Body of pancreas (tissue), 4 donors: Measurements from ENCODE around the gene PDK3. TPM values are rescaled to one million over a fixed set of nuclear protein-coding genes. Genes with fewer than 3 reads are reported as not detected.

Experiments used
- ATAC-seq: fragments of 150-250 bp; one replicate; pipeline ENCODE4 v1.9.1; 2016
- DNase-seq, 4 donors: peaks; one replicate each; pipeline ENCODE4 v3.0.0-alpha.2; 2019
- H3K27ac ChIP-seq, 4 donors: fragments of 200-600 bp; sonication (generic); 1 replicate in 3 of 4; 2 replicates in 1 of 4; pipeline versions ENCODE4 v1.5.1 to v1.6.1; 2016 to 2019; ENCODE audit warnings: mild to moderate bottlenecking in 1 of 4, mixed read lengths in 1 of 4, moderate library complexity in 1 of 4
- H3K27me3 ChIP-seq, 2 donors: fragments of 200-600 bp; sonication (generic); one replicate each; pipeline ENCODE4 v1.6.0; 2016; ENCODE audit warnings: mild to moderate bottlenecking in 1 of 2
- H3K36me3 ChIP-seq, 2 donors: fragments of 200-600 bp; sonication (generic); replicated peaks in 1 of 2; 2 replicates each; pipeline ENCODE4 v1.5.1; 2016; ENCODE audit warnings: low read depth in 2 of 2; ENCODE audit not compliant: insufficient read depth in 1 of 2
- H3K4me1 ChIP-seq: fragments of 200-600 bp; sonication (generic); one replicate; pipeline ENCODE4 v1.6.0; 2016
- H3K4me3 ChIP-seq, 2 donors: fragments of 200-600 bp; sonication (generic); 1 replicate in 1 of 2; 2 replicates in 1 of 2; pipeline ENCODE4 v1.5.1; 2016 to 2019
- H3K9me3 ChIP-seq, 3 donors: fragments of 200-600 bp; sonication (generic); 1 replicate in 2 of 3; 2 replicates in 1 of 3; pipeline ENCODE4 v1.5.1; 2016
- POLR2A ChIP-seq, 3 donors: fragments of 450-650 bp; IDR thresholded peaks; one replicate each; pipeline ENCODE4 v1.6.1; 2016; ENCODE audit warnings: antibody characterized with exemption in 3 of 3, mild to moderate bottlenecking in 2 of 3
- WGBS, 2 donors: methylation state at CpG; one replicate each; pipeline ENCODE4 v1.1.5; 2017; 5-methylcytosine and 5-hydroxymethylcytosine counted together
- intact Hi-C: fragments of 100-400 bp; cut with DNase I; formaldehyde crosslinking; loops from one replicate; pipeline ENCODE4 v1.15.1; 2023
- total RNA-seq, 2 donors: library from RNA; depleted of rRNA; stranded (reverse); fragments of >200 nt; gene quantifications; one replicate each; pipeline ENCODE4 v1.1.0, GENCODE V29; 2016
- TF ChIP-seq, protein P1 (sequence below), 7 experiments: fragments of 450-650 bp in 4 of 7; fragments of 200-600 bp in 3 of 7; sonication (generic) in 3 of 7; IDR thresholded peaks; one replicate each; pipeline ENCODE4 v1.5.1; 2016 to 2019; ENCODE audit warnings: antibody characterized with exemption in 7 of 7

Gene PDK3
- total RNA-seq, 2 donors from 2014 or later = 11.5 to 20.2 TPM

DNA sequence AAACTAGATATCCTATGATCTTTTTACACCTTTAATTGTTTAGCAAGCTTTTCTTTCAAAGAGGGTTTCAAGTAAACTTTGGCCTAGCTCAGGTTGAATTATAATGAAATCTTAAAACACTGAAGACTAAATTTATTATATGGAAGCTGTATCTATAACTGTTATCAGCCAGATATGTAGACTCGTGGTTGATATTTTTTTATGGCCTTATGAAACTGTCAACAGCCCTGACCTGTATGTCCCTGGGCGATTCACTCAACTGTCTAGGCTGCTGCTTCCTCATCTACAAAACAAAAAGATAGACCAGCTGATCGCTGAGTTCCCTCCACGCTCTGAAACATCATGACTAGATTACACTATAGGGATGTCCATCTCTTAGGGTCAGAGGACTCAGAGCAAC, 21.2 kb upstream of the PDK3 start:
- H3K27me3 ChIP-seq = no peaks in the 10 kb centered on the region
- H3K27ac ChIP-seq = no peak overlapping the region
- no peaks in the 10 kb centered on the region for H3K36me3 ChIP-seq
- 68 to 77% methylated on average over 3 to 4 of the region's 4 CpGs for WGBS, 2 donors
- no peak for ATAC-seq
- intact Hi-C loops = no loop called here
- DNase-seq = no peak
- no peaks in the 10 kb centered on the region for H3K4me1 ChIP-seq
- H3K4me3 ChIP-seq = no peak overlapping the region
- no peak for TF ChIP-seq POLR2A (IDR thresholded peaks at IDR 0.05)
- TF ChIP-seq, protein P1, sequence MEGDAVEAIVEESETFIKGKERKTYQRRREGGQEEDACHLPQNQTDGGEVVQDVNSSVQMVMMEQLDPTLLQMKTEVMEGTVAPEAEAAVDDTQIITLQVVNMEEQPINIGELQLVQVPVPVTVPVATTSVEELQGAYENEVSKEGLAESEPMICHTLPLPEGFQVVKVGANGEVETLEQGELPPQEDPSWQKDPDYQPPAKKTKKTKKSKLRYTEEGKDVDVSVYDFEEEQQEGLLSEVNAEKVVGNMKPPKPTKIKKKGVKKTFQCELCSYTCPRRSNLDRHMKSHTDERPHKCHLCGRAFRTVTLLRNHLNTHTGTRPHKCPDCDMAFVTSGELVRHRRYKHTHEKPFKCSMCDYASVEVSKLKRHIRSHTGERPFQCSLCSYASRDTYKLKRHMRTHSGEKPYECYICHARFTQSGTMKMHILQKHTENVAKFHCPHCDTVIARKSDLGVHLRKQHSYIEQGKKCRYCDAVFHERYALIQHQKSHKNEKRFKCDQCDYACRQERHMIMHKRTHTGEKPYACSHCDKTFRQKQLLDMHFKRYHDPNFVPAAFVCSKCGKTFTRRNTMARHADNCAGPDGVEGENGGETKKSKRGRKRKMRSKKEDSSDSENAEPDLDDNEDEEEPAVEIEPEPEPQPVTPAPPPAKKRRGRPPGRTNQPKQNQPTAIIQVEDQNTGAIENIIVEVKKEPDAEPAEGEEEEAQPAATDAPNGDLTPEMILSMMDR (IDR thresholded peaks at IDR 0.05) = no peak
- H3K9me3 ChIP-seq = no peaks in the 10 kb centered on the region

DNA sequence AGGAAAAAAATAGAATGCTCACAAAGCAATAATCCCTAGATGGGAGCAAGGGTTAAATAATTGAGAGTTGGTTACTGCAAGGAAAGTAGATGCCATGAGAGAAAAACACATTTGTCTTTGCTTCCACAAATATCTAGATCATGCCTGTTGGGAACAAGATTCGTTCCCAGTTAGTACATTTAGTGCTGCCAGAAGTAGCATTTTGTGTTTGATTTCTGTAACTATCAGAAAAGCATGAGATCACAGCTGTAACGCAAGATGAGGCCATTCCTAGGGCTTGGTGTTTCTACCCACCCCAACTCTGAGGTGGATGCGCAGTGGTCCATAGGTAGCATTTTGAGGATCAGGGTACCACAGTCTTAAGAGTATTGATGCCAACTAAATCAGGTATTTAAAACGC, 20.4 kb upstream of the PDK3 start:
- no peaks in the 10 kb centered on the region for H3K27me3 ChIP-seq
- ATAC-seq = no peak
- DNase-seq = no peak
- no peaks in the 10 kb centered on the region for H3K4me1 ChIP-seq
- intact Hi-C loops = no loop called here
- TF ChIP-seq, protein P1 (IDR thresholded peaks at IDR 0.05) = no peak
- no peak for TF ChIP-seq POLR2A (IDR thresholded peaks at IDR 0.05)
- no peaks in the 10 kb centered on the region for H3K9me3 ChIP-seq
- 67 to 78% methylated on average over 3 to 4 of the region's 4 CpGs for WGBS, 2 donors
- H3K27ac ChIP-seq = no peak overlapping the region
- H3K36me3 ChIP-seq = no peaks in the 10 kb centered on the region
- H3K4me3 ChIP-seq = no peak overlapping the region

GRCh38 chrX:24448762-24449250, 16.3 kb upstream of the PDK3 start:
- ATAC-seq = no peak
- TF ChIP-seq POLR2A (IDR thresholded peaks at IDR 0.05) = no peak
- Histone ChIP-seq H3K27ac (no peak overlapping the region), H3K9me3 (no peaks in the 10 kb centered on the region), H3K4me1 (no peaks in the 10 kb centered on the region), H3K4me3 (no peak overlapping the region), H3K27me3 (no peaks in the 10 kb centered on the region), H3K36me3 (no peaks in the 10 kb centered on the region)
- DNase-seq = no peak
- intact Hi-C loops = no loop called here
- 74 to 92% methylated on average over 3 of the region's 3 CpGs for WGBS, 2 donors

DNA sequence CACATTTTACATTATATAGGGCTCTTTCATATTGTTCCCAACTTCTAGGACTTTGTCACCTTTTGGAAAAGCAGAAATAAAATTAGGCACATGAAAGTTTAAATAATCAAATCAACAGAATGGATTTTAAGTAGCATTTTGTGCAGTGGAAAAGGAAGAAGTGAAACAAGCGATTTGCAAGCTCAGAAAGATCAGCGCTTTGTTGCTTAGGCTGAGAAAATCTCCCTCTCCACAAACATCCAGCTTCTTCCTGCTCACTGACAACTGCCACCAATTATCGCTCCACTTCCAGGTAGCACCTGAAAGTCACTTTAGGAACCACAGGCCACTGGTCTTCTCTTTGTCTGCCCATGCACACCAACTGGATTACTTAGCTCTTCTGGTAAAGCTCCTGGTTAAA, 2.0 kb upstream of the PDK3 start:
- no peak for TF ChIP-seq POLR2A (IDR thresholded peaks at IDR 0.05)
- TF ChIP-seq, protein P1 (IDR thresholded peaks at IDR 0.05) = no peak
- intact Hi-C loops = no loop called here

GRCh38 chrX:24464498-24464835, 619 bp upstream of the PDK3 start:
- TF ChIP-seq, protein P1 (IDR thresholded peaks at IDR 0.05) = no peak
- no peak for TF ChIP-seq POLR2A (IDR thresholded peaks at IDR 0.05)
- peak overlapping the region in 1 of 2 donors; percentile 20 for H3K4me3 ChIP-seq
- no peaks in the 10 kb centered on the region for H3K36me3 ChIP-seq
- peaks cover 8% of the 10 kb centered on the region for H3K4me1 ChIP-seq
- no peaks in the 10 kb centered on the region for H3K9me3 ChIP-seq
- WGBS, 2 donors = 0 to 2% methylated on average over 5 of the region's 5 CpGs
- peak overlapping the region; percentile 40 to 87 (median 83) for H3K27ac ChIP-seq
- H3K27me3 ChIP-seq = no peaks in the 10 kb centered on the region
- DNase-seq (no peak), ATAC-seq (peak; percentile 47)
- intact Hi-C loops = no loop called here

More for the DNA sequence above, 2.0 kb upstream of the PDK3 start:
- H3K4me3 ChIP-seq = no peak overlapping the region
- 89 to 91% methylated on average over 3 of the region's 3 CpGs for WGBS, 2 donors
- ATAC-seq = no peak
- H3K27ac ChIP-seq = no peak overlapping the region
- no peaks in the 10 kb centered on the region for H3K36me3 ChIP-seq
- DNase-seq = no peak
- peaks cover 8% of the 10 kb centered on the region for H3K4me1 ChIP-seq
- H3K27me3 ChIP-seq = no peaks in the 10 kb centered on the region
- no peaks in the 10 kb centered on the region for H3K9me3 ChIP-seq
